NCI-H446 (cell line): ENCODE results near the gene RXRB.

ENCODE experiments used
- DNase-seq, 2 experiments: peaks; one replicate each; lab custom pipeline; 2025; lab: John Stamatoyannopoulos, UW

The RXRB gene

DNA sequence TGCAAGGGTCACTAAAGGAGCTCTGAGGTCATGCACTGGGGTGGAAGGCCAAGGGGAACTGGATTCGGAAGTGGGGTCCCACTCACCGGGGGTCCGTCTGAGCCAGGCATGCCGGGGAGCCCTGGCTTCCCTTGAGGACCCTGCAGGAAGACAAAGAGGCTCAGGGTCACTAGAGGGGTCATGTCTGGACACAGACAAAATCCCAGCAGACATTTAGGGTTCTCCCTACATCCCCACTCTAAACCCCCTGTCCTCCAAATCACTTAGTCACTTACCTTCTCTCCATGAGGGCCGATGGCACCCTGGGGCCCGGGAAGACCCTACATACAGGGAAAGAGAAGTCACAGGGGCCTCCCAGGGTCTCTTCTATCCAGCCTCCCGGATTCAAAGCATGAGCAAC lies 23.6 kb downstream of the RXRB start:
- DNase-seq, result no peak

DNA sequence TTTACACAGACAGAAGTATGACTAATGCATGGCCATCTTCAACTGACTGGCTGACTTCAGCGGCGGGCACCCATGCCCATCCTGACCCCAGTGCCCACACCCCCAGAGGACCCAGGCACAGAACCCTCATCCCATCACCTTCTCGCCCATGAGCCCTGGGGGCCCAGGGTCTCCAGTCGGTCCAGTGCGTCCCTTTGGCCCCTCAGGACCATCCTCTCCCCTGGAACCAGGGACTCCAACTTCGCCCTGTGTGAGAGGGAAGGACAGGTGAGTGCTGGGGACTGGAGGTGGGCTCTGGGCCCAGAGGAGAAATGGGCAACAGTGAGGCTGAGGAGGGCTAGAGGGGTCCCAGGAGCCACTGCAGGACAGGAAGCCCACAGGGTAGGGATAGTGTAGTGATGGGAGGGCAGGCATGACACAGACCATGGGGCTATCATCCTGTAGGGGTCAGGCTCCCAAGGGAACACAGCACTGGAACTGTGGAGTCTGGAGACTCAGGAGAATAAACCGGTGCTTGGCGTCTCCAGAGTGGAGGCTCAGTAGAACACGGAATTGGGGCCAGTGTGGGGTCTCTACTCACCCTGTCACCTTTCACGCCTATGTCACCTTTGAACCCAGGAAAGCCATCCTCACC lies 24.9 kb downstream of the RXRB start:
- DNase-seq, result no peak

- DNase-seq, result no peak
Observed at GRCh38 chr6:33174784-33175183, 25.7 kb downstream of the RXRB start.

DNA sequence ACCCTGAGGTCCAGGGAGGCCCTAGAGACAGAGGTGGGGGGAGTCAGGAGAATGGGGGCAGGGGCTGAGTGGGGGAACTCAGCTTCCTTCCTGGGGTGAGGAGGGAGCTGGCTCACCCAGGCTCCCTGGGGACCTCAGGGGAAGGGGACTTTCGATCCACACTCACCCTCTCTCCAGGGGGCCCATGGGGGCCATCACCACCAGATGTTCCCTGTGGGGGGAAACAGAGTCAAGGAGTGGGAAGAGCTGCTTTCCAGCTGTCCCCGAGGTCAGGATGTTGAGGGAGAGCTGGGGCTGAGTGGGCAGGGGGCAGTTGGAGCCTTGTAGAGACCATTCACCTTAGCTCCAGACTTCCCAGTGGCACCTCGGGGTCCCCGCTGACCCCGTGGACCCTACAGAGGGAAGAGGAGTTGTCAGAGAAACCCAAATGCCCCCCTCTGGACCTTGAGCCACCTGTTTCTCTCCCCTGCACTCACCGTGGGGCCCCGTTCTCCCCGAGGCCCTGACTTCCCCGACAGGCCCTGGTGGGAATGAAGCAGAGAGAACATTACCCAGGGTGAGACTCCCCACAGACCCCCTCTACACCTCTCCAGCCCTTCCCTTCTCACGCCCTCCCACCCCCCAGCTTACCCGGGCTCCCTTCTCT lies 26.8 kb downstream of the RXRB start:
- no peak for DNase-seq

- peak in 1 of 2 experiments; percentile 14 for DNase-seq
Observed at GRCh38 chr6:33172688-33173534, 27.6 kb downstream of the RXRB start.

GRCh38 chr6:33171880-33172687 lies 28.4 kb downstream of the RXRB start:
- no peak for DNase-seq

DNA sequence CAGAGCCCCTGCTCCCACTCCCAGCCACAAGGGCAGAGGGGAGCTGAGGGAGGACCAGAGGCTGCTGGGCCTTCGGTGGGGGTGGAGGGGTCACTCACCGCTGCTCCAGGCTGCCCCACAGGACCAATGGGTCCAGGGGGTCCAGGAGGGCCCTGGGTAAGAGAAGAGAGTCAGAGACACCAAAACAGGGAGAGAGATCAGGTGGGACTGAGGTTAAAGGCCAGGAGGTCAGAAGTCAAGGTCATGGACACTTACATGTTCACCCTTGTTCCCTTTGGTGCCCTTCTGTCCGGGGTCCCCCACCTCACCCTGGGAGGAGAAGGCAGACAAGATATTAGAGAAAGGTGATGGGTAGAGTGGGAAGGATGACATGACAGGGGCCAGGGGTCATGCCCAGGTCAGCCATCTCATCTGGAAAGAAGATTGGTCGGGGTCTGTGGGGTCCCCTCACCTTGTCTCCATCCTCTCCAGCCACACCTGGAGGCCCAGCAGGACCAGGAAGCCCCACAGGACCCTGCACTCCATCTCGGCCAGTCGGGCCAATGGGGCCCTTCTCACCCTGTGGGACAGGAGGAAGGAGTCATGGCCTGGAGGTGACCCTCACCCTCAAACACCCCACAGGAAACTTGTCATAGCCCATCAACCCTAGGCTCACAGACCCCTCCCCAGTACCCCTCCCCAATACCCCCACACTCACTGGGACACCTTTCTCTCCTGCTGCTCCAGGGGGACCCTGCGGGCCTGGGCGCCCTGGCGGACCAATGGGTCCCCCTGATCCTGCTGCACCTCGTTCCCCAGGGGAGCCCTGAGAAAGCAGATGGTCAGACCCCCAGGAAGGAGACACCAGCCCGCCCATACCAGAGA lies 29.2 kb downstream of the RXRB start:
- no peak for DNase-seq

DNA sequence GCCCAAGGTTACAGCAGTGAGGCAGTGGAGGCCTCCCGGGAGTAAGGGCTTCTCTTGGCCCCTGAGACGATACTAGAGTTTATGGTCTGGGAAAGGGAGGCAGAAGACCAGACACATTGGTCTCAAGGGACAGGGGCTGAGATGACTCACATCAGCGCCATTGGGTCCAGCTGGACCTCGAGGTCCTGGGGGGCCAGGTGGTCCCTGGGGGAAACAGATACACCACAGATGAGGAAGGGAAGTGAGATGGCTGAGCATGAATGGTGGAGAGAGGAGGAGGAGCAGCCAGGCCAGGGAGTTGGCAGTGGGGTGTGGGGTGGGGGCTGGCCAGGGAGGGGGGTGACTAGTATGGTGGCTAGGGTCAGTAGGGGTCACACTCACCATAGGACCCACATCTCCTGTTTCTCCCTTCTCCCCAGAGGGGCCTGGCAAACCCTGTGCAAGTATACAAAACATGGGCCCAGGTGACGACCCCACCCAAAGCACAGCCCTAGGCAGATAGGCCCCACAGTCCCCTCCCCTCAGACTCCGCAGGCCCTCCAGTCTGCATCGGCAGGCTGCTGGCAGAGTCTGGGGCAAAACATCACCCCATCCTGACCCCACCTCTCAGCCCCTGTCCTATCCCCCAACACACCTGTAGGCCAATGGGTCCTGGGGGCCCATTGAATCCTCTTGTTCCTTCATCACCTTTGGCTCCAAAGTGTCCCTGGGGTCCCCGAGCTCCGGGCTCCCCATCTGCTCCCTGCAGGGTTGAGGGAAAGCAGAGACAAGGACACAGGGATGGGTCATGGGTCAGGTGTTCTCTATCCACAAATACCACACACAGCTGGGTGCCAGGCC lies 30.1 kb downstream of the RXRB start:
- no peak for DNase-seq

GRCh38 chr6:33169291-33170175 lies 30.9 kb downstream of the RXRB start:
- no peak for DNase-seq

- DNase-seq, result no peak
Observed at GRCh38 chr6:33168639-33169038, 31.8 kb downstream of the RXRB start.

DNA sequence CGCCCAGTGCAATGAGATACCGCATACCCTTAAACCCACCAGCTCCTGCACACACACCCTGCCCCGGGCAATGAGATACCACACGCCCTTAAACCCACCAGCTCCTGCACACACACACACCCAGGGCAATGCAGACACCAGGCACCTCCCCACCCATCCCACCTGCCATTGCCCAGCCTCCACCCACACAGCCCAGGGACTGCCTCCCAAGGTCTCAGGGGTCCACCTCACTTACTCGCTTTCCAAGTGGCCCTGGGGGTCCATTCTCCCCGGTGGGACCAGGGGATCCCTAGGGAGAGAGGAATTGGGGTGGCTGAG lies 32.2 kb downstream of the RXRB start:
- DNase-seq, result no peak

- DNase-seq, result no peak
Observed at GRCh38 chr6:33167374-33168283, 32.8 kb downstream of the RXRB start.

DNA sequence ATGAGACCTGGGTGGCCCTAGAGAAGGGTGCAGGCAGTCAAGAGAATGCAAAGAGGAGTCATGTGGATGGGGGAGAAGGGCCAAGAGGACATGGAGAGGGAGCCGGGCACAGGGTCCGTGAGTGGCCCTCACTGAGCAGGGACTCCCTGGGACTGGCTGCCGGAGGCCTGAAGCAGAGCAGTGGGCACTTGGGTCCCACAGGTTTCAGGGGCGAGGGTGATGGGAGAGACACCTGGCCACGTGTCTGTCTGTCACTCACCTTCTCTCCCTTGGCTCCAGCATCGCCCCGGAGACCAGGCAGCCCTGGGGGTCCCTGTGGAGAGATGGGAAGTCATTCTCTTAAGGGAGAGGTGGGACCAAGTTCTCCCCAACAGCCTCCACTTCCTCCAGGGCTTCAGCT lies 33.7 kb downstream of the RXRB start:
- no peak for DNase-seq

DNA sequence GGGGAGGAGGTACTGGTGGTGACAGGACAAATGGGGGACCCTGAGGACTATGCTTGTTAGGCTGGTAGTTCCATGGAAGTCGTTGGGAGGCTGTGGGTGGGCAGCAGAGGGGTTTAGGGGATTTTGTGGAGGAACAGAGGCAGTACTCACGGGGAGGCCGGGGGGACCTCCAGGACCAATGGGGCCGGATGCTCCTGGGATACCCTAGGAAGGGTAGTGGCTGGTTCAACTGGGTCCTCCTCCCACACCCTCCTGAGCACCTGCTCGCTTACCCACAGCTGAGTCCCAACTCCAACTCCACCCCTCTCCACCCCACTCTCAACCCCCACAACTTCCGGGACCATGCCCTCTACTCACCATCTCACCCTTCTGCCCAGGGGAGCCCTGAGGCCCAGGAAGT lies 34.1 kb downstream of the RXRB start:
- no peak for DNase-seq

- no peak for DNase-seq
Observed at GRCh38 chr6:33165581-33166258, 34.7 kb downstream of the RXRB start.

DNA sequence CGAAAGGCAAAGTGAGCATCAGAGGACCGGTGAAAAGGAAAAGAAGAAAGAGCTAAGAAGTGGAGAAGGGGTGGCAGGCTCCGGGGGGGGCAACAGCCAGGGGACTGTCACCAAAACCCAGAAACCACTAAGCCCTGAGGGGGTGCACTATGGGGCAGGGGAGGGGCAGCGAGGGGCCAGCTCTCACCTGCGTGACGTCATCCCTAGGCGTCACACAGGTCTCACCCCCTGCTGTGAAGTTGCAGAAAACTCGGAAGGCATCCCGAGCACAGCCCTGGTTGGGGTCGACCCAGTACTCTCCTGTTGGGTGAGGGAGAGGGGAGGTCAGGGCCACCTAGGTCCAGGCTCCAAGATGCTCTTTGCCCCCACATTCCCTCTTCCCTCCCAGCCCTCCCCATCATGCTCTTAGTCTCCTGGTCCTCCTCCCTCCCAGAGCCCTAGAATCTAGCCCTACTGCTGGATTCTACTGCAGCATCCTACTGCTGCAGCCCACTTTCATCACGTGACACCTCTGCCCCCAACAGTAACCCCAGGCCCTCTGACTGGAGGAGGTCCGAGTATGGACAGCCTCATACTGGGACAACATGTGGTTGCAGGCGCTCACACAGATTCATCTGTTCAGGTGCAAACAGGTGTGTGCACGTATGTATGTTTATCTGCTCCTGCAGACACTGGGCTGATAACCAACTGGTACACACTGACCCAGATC lies 35.6 kb downstream of the RXRB start:
- DNase-seq, result no peak

- no peak for DNase-seq
Observed at GRCh38 chr6:33164176-33164575, 36.3 kb downstream of the RXRB start.
